ENCODE results near the gene CTTNBP2. TPM values are rescaled to one million over a fixed set of nuclear protein-coding genes. Genes with fewer than 3 reads are reported as not detected.
"Not testable (repeated sequence)": the region's sequence is repeated elsewhere in the genome, so short reads cannot be mapped to it uniquely, and the experiment has no call there.

Gene CTTNBP2
- total RNA-seq, 1 experiment from 2014 or later, result 4.8 TPM

DNA sequence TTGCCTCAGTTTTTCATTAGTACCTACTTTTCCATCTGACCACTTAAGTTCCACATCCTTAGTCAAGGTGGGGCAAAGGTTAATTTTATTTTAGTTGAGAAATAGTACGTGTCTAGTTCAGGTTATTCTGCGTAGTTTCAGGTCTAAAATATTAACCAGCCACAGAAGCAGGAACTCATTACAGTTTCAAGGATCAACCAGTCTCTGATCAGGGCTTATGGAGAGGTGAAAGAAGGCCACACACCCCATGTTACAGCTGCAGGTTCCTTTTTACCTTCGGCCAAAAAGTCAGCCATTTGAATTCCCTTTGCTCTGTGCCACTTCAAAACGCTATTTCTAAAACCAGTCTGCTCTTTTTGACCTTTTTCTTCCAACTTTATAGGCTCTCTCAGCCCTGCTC is 134.2 kb downstream of the CTTNBP2 start:
- DNase-seq (ENCODE audit: low spot score), result no peak

DNA sequence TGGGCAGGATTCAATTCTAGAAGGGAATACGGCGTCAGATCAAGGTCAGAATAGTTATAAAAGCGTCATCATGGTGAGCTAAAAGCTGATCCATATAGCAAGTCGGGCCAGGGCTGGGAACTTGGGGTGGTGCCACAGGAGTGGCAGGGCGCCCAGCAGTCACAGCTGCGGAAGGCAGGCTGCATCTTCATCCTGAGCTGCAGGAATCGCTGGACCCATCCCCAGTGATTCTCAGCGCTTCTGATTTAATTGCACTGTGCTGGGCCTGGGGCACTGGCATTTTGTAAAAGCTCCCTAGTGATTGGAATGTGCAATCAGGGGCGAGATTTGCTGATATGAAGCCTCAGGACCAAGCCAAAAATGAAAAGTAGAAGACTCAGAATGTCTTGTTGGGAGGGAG is 135.3 kb downstream of the CTTNBP2 start:
- no peak for DNase-seq (ENCODE audit: low spot score)

DNA sequence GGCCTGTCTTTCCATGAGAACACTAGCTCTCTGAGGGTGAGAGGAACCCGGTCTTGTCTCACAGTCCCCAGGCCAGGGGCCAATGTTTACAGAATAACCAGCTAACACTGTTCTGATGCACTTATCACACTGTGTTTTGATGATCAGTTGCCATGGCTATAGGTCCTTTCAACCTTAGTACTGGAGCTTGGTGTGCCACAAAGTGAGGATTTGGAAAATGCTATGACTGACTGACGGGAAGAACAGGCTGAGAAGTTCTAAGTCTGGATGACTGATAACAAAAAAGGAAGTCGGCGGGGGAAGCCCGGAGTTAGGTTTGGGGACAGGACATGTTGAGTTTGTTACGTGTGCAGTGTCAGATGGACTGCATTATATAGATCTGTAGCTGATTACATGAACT is 141.8 kb downstream of the CTTNBP2 start:
- no peak for DNase-seq (ENCODE audit: low spot score)

DNA sequence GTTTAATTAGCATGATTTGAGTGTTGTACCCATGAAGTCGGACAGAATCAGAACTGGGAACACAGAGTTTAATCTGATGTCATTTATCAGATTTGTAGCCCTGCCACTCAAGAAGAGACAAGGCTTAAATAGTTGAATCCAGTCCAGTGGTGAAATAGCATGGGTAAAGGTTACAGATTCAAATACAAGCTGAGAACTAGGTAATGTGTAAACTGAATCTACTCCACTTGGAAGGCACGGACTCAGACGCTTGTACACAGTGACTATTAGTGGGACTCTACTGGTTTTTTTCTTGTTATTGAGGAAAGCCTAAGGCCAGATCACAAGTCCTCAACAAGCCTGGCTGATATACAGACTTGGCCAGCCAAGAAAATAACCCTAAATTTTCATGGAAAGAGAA is 142.9 kb downstream of the CTTNBP2 start:
- DNase-seq (ENCODE audit: low spot score), result no peak

DNA sequence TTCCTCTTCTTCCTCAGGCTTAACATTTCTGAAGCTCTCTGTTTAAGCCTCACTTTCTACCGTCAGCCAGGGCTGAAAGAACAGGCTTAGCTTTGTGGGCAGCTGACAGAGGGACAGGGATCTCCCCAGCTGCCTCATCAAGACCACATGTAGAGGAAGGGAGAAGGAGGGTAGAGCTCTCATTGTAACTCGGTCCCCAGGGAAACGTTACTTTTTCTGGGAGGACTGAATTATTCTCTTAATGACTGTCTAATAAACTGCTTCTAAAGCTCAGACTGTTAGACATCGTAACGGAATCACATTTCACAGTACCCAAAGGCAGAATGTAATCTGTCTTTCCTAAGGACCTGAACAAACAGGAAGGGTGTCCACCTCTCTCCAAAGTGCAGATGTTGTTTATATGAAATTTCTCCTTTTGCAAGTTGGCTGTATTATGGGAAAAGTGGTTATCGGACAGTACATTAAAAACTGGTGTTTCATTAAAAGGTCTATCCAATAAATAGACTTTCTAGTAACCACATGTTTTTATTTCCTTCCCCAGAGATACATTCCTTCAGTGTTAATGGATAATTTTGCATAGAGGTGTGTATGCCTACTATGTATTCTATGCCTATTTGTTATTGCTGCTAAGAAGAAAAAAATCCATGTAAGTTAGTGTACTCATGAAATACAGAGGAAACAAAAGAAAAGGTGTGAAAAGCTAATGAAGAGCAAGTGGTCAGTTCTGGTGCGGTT is 144.2 kb downstream of the CTTNBP2 start:
- DNase-seq (ENCODE audit: low spot score), result no peak

DNA sequence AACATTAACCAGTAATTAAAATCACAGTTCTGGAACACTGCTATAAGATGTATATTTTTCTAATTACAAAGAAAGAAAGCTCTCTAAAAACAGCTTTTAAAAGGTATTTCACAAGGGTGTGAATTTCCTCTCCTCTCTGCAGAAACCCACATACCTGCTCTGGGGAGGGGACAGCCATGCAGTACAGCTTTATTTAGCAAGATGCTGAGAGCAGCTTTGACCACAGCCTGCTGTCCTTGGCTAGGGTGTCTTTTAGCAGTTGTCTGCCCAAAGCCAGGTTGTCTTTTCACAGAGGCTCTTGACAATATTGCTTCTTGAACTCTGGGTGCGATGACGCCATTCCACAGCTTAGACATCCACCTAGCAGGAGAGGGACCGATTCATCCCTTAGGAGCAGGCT is 148.3 kb downstream of the CTTNBP2 start:
- DNase-seq (ENCODE audit: low spot score), result no peak

DNA sequence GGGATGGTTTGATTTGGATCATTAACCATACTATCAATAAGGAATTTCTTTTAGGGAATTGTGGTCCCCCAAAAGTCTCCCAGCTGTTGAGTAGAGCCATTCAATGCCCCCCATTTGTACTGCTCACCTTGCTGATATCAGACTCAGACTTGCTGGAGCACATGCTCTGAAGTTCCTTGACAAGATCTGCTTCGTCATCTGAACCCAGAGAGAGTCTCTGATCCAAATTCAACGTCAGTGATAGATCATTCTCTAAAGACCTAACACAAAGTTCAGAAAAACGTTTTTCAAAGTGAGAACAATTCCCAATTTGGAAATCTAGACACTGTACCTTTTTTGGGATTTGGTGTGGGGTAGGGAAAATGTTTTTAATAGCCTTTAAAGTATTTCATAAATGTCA is 153.9 kb downstream of the CTTNBP2 start:
- no peak for DNase-seq (ENCODE audit: low spot score)

DNA sequence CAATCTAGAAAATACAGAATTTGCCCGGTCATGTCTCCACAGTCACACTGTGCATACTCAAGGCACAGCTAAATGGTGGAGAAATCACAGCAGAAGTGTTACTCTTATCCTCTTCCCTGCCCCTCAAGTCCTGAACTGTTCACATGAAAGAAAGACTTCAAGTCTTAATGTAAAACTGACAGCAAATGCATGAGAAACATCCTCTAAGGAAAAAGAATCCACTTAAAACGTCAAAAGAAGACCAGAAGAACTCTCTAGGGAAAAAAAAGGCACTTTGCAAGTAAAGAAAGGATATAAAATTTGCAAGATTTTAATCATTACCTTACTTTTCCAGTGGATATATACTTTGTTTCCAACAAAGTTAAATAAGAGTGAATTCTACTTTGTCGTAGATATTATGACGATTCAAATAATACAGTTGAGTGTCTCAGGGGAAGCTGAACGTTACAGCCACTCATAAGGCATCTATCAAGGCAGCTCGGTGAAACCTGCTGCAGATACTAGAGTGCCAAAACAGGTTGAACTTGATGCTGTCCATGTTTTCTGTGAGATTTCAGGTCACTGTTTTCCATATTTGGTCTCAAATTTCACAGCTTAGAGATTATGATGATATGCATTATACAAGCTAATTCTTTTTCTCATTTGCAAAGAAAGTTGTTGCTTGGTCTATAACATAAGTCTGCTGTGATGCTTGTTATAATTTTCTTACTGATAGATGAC is 155.0 kb downstream of the CTTNBP2 start:
- no peak for DNase-seq (ENCODE audit: low spot score)

DNA sequence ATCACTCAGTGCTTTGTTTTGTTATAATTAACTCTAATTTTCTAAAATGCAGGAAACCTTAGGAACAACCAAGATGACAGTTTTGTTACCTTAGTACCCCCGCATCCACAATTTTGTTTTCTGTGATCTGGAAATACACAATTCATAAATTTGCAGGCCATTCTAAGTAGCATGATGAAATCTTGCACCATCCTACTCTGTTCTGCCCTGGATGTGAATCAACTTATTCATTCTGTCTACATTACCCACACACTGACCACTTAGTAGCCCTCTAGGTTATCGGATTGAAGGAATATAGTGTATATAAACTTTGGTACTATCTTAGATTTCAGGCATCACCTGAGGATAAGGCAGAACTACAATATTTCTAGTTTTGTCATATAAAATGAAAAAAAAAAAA is 155.9 kb downstream of the CTTNBP2 start:
- DNase-seq (ENCODE audit: low spot score), result no peak

DNA sequence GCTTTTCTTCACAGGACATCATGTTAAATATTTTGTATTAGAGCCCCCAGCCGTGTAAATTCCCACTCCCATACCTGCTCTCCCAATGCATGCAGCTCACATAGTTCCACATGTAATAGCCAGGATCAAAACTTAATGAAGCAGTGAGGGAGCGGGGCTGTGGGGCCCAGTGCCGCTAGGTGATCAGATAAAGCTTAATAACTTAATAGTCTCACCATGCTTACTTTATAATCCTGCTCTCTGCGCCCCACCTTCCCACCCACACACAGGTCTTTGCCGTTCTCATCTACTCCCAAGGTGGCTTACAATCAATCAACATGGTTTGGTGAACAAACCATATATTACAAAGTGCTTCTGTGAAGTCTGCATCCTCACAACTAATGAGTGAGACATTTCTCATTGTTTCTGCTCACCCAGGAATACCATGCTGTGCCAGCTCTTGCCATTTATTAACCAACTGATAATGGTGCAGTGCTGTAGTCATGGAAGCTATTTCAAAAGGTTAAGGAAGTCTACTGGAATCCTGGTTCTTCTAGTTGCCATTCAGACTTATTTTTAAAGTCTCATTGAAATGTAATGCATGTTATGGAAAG is 156.4 kb downstream of the CTTNBP2 start:
- no peak for DNase-seq (ENCODE audit: low spot score)

DNA sequence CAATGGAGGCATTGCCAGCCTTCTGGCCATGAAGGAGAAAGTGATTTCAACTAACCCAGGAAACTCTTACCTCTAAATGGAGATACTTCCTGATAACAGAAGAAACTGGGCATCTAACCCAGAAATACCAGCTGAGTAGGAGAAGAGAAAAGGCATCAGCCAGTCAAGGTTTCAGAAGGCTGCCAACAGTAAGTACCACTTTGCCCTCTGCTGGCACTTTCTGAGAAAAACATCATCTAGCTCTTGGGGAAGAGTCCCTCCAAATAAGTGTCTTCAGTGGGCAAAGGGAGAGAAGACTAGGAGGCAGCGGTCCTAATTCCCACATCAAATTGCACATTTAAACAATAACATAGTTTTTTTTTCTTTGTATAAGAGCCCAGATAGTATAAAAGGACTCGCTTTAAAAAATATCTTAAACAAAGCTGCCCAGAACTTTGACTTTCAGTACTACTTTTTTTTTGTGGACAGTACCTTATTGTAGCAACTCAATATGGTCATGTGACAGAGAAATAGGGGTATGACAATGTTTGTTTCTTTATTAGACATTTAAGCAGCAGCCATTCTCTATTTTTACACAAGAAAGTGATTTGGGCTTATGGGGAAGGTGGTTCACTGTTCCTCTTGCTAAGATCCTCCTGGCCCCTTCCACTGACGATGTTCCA is 157.3 kb downstream of the CTTNBP2 start:
- DNase-seq (ENCODE audit: low spot score), result peak; percentile 81

DNA sequence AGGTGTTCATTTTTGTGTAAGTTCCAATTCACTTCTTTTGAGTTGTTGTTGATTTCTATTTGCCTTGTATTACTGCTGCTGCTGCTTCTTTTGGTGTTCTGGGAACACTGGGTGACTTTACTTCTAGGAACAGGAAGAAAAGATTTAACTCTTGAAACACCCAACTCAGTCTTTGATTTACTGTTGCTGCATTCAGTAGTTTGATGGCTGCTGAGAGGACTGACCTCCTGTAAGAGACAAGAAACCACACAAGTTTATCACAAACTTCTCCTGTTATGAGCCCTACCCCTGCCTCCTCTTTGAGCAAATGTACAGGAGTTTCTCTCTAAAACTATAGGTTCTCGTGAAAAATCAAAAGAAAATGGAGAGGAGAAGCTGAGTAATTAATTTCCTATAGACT is 161.7 kb downstream of the CTTNBP2 start:
- DNase-seq (ENCODE audit: low spot score), result no peak

DNA sequence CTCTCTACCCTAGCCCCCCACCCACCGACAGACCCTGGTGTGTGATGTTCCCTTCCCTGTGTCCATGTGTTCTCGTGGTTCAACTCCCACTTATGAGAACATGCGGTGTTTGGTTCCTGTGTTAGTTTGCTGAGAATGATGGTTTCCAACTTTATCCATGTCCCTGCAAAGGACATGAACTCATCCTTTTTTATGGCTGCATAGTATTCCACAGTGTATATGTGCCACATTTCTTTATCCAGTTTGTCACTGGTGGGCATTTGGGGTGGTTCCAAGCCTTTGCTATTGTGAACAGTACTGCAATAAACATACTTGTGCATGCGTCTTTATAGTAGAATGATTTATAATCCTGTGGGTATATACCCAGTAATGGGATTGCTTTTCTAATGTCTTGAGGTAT is 165.1 kb downstream of the CTTNBP2 start:
- not testable (repeated sequence) for DNase-seq (ENCODE audit: low spot score)

DNA sequence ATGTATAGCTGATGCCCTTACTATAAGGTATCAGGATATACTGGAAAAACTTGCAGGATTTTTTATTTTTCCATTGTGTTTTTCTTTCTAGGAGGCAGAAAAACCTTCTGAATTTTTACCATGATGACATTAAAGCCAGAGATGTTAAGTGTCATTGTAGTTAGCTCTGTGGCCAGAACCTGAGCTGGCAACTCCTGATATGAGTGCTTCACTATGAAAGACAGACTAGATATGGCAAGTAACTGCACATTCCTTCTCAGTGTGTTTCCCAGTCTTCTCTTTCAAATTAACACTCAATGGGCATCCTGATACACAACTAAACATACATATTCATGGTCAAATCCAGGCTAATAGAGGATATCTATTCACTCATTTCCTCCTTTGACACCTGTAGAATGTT is 166.2 kb downstream of the CTTNBP2 start:
- DNase-seq (ENCODE audit: low spot score), result no peak

DNA sequence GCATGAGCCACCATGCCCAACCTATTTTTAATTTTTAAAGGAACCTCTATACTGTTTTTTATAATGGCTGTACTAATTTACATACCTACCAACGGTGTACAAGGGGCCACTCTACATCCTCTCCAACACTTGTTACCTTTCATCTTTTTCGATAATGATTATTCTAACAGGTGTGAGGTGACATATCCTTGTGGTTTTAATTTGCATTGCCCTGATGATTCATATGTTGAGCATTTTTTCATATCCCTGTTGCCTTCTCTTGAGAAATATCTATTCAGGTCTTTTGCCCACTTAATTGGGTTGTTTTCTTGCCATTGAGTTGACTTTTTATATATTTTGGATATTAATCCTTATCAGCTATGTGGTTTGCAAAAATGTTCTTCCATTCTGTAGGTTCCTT is 167.0 kb downstream of the CTTNBP2 start:
- DNase-seq (ENCODE audit: low spot score), result no peak

DNA sequence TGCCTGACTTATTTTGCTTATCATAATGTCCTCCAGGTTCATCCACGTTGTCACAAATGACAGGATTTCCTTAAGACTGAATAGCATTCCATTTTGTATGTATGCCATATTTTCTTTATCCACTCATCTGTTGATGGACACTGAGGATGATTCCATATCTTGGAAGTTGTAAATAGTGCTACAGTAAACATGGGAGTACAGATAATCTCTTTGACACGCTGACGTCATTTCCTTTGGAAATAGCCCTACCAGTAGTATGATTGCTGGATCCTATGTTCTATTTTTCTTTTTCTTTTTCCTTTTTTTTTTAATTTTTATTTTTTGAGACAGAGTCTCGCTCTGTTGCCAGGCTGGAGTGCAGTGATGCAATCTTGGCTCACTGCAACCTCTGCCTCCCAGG is 167.6 kb downstream of the CTTNBP2 start:
- DNase-seq (ENCODE audit: low spot score), result no peak

DNA sequence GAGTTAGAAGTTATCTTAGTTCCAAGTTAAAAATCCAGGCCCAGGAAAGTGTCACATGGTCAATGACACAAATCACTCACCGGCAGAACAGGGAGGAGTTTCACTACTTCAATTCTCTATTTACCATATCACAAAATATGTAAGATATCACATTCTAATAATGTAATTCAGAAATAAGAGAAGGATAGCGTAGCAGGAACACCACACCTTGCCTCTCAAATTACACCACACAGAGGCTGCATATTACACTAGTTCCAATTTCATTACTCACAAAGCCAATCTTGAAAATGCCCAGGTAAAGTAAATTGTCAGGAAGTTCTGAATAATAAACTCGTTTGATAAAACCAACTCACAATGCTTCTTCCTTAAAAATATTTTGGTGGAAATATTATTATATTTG is 169.2 kb downstream of the CTTNBP2 start:
- DNase-seq (ENCODE audit: low spot score), result no peak

DNA sequence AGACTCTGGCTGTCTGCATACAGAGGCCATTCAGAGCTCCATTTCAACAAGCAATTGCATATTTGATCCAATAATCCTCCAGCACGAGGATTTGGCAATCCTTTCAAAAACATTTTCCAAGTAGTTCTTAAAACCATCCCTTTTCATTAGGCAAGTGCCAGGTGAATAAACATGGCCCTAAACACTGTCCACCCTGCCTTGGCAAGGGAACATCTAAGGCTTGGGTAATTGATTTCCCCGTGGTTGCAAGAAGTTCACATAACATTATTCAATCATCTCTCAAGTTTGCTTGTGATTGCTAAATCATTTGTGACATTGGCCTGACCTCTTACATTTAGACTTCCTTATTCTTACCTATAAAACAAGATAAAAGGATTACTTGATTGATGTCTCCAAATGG is 175.2 kb downstream of the CTTNBP2 start:
- no peak for DNase-seq (ENCODE audit: low spot score)

DNA sequence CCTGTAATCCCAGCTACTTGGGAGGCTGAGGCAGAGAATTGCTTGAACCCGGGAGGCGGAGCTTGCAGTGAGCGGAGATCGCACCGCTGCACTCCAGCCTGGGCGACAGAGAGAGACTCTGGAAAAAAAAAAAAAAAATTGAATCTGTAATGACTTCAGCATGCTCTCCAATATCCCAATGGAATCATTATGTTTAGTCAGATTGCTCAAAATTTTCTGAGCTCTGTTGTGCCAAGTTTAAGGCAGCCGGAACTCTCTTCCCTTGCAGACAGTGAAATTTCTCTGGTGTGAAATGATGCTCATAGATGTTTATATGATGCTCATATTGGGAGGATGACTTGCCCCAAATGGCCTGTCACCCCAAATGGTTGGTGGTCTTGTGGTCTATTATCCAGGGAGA is 180.9 kb downstream of the CTTNBP2 start:
- no peak for DNase-seq (ENCODE audit: low spot score)

DNA sequence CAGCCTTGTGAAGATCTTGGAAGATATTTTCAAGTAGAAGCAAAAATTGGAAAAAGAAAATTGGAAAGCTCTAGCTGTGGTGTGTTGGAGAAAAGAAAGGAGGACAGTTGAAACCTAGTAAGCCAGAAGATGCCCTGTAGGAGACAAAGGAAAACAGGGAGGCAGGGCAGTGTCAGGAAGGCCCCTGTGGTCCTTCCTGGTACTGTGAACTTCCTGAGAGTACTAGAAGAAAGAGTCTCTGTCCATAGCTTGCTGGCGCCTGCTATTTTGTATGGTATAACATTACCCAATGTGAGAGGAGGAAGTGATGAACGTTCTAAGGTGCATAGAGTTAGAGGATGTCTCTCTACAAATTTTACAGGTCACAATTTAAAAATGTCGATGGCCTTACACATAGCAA is 183.1 kb downstream of the CTTNBP2 start:
- no peak for DNase-seq (ENCODE audit: low spot score)

DNA sequence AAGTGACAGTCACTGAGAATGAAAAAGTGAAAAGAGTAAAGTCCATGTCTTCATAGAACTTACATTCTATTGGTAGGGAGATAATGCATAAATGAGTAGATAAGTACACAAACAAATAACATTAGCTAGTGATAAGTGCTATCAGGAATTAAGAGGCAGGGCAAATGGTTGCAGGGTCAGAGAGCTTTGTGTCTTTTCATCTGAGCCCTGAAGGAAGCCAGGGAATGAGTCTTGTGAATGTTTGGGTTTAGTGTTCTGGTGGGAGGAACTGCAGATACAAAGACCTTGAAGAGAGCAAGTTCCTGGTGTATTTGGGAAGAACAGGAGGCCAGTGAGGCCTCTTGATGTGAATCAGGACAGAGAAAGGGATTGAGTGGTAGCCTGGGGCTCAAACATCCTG is 183.8 kb downstream of the CTTNBP2 start:
- no peak for DNase-seq (ENCODE audit: low spot score)

DNA sequence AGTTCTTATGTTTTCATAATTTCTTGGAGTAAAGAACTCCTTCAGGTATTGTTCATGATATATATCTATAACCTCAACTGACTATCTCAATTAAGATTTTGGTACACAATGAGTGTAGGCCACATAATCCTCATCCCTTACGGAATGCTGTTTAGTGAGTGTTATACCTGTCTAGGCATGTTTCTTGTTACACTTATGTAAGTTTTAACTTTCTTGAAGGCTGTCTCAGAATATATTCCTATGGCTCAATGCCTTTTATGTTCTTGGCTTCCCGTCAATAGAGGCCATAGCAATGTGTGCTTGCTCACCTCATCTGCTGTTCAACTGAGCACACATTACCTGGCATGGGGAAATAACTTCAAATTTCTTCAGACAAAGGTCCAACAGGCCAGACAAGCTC is 185.1 kb downstream of the CTTNBP2 start:
- no peak for DNase-seq (ENCODE audit: low spot score)

Data from H4 (cell line).